ENCODE data around the gene CGRRF1. TPM values are rescaled to one million over a fixed set of nuclear protein-coding genes. Genes with fewer than 3 reads are reported as not detected.

CGRRF1 gene
- polyA plus RNA-seq, 3 donors: 28.0 to 37.4 (median 30.0) TPM

DNA sequence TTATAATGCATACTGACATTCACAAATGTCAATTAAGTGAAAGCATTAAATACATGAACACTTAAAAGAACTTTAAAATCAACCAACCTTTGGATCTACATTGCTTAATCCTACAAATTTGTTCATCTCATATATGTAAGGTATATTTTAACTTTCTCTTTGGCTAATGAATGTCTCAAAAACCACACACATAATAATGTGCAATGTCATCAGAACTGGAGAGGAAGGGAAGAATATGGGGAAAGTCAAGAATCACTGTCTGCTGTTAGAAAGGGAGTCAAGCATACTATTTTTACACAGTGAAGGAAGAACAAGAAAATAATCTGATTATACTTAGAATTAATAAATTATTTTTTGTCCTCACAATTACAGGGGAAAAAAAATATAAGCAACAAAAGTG is 25.9 kb upstream of the CGRRF1 start:
- DNase-seq (ENCODE audit: extremely low read depth in 1 of 11, low read depth in 9 of 11, low spot score in 4 of 11): no peak

DNA sequence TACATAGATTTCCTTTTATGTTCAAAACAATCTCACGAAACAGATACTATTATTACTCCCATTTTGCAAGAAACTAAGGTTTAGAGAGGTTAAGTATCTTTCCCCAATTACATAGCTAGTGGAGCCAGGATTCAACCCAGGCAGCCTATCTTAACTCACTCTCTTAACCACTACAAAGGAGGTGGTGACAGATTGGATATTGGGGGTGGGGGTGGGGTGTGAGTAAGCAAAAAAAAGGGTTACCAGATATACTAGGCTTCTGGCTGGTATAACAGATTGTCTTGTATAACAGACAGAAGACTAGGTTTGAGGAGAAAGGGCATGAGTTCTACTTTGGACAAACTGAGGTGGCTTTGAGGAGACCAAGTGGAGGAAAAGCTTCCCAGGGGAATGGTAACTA is 23.0 kb upstream of the CGRRF1 start:
- no peak for DNase-seq (ENCODE audit: extremely low read depth in 1 of 11, low read depth in 9 of 11, low spot score in 4 of 11)

DNA sequence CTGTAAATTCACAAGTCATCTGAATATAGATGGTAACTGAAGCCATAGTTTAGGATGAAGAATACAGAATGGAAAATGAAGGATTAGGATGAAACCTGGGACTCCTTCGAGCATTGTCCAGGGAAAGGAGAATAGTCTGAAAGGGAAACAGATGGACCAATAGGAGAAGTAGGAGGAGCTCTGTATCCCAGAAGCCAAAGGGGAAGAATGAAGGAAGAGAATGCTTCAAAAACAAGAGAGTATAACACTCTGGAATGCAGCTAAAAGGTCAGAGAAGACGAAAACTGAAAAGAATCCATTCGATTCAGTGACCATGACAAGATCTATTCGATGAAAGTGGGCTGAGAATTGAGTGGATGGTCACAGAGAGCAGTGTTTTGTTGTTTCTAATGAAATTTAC is 21.9 kb upstream of the CGRRF1 start:
- no peak for DNase-seq (ENCODE audit: extremely low read depth in 1 of 11, low read depth in 9 of 11, low spot score in 4 of 11)

DNA sequence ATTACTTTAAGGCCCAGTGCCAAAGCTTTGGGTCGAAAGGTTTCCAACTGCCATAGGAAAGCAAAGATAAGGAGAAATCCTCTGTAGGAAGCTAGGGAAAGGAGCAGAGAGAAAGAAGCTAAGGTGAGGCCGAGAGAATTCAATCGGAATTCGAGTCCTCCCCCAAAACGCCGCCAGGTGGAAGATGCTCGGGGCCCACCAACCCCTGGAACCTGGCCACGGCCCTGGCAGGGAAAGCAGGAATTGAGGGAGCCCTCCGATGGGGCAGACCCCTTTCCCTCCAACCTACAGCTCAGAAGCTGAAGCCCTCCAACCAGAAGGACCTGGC is 21.4 kb upstream of the CGRRF1 start:
- DNase-seq (ENCODE audit: extremely low read depth in 1 of 11, low read depth in 9 of 11, low spot score in 4 of 11): peak in 1 of 11 donors; percentile 18

DNA sequence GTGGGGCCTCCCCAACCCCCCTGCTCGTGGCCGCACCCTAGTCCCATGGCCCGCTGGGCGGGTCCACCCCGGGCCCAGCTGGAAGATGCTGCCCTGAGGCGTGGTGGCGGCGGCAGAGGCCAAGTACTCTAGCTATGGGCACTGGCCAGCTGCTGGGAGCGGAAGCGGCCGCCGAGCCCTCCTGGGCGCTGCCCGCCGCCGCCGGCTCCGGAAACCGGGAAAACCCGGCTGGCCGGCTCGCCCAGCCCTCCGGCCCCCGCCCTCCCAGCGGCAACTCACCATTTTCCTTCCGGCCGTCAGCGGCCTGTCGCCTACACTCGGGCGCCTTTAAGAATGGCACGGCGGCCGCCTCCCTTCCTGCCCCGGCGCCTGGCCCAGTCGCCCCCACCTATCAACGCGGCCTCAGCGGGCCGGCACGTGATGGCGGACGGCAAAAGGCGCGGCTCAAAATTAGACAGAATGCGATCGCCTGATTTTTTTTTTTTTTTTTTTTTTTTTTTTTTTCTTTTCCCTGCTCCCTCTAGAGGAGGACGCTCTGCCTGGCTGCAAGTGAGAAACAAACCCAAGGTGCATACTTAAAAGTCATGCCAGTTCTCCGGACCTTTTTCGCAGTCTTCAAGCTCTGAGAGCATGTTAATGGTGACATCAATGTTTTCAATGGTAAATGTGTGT is 20.9 kb upstream of the CGRRF1 start, which contains the start of gene GMFB:
TSS of gene GMFB (minus strand) at position 335 of the 672 bp plus-strand sequence. CDS start at position 282, 53 bp downstream.
- DNase-seq (ENCODE audit: extremely low read depth in 1 of 11, low read depth in 9 of 11, low spot score in 4 of 11): peak; percentile 72 to 90 (median 85)

DNA sequence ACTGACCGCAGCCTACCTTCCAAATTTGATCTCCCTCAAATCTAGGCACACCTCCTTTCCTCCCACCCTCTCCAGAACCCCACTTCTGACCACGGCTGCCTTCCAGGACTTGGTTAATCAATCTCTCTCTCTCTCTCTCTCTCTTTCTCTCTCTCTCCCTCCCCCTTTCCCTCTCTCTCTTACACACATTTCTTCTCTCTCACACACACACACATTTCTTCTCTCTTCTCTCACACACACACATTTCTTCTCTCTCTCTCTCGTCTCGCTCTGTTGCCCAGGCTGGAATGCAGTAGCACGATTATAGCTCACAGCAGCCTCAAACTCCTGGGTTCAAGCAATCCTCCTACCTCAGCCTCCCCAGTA is 20.4 kb upstream of the CGRRF1 start:
- no peak for DNase-seq (ENCODE audit: extremely low read depth in 1 of 11, low read depth in 9 of 11, low spot score in 4 of 11)

DNA sequence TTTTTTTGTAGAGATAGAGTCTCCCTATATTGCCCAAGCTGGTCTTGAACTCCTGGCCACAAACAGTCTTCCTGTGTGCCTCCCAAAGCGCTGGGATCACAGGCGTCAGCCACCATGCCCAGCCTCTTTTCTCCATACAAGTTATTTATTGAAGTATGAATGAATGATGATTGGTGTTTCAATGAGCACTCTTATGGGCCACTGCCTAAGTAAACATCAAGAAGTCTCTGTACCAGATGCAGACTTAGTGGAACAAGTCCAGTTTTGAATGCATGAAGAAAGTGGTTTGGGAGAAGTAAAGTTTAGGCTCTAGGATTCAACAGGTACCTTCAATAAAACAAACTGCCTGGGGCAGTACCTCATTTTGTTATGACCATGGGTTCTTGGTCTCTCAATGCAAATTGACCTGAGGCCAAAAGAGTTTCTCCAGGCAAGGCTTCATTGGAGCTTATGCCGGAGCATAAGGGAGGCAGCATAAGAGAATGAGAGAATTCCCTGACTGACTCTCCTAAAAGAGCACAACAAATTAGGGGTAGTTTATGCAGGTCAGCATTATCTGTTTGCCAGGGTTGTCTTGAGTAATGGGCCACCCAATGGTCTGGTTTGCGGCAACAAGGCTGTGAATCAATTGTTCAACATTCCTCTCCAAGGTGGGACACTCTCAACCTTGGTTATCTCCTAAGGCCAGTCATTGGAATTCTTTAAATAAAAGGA is 19.8 kb upstream of the CGRRF1 start:
- no peak for DNase-seq (ENCODE audit: extremely low read depth in 1 of 11, low read depth in 9 of 11, low spot score in 4 of 11)

DNA sequence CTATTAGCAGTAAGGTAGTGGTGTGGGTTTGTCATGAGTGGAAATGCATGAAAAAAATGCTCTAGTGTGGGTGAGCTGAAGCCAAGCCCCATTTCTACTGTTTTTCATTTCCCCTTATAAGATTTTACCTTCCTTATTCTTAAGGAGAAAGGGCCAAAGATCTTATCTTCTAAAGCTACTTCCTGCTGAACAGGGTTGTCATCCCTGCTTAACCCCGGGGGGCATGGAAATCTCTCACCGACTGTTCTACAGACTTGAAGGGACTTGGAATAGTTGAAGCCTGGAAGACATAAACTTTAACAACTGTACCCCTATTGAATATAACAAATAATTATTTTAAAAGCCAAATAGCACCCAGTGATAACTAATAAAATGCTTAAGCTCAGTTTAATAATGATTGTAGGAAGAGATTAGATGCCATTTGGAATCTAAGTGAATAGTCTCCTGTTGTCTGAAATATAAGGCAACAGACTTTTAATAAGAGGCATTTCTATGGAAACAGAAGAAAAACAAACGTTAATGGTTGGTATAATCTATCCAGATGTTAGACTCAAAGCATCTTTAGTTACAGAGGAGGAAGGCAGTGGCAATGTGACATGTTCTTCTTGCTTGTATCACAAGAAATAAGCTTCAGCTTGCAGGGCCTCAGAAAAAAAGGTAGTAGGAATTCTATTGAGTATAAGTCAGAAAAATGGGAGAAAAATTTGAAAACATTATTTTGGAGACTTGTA is 19.1 kb upstream of the CGRRF1 start:
- no peak for DNase-seq (ENCODE audit: extremely low read depth in 1 of 11, low read depth in 9 of 11, low spot score in 4 of 11)

DNA sequence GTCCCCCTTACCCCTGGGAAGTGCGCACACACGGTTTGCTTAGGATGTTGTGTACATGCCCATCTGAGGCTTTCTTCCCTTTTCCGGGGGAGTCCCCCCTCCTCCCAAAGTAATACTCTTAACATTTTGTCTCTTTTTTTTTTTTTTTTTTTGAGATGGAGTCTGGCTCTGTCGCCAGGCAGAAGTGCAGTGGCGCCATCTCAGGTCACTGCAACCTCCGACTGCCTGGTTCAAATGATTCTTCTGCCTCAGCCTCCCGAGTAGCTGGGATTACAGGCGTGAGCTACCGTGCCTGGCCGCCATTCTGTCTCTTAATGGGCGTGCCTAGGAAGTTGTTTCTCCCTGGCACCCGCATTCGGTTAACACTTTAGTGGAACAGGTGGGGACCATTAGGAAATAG is 16.4 kb upstream of the CGRRF1 start:
- DNase-seq (ENCODE audit: extremely low read depth in 1 of 11, low read depth in 9 of 11, low spot score in 4 of 11): no peak

DNA sequence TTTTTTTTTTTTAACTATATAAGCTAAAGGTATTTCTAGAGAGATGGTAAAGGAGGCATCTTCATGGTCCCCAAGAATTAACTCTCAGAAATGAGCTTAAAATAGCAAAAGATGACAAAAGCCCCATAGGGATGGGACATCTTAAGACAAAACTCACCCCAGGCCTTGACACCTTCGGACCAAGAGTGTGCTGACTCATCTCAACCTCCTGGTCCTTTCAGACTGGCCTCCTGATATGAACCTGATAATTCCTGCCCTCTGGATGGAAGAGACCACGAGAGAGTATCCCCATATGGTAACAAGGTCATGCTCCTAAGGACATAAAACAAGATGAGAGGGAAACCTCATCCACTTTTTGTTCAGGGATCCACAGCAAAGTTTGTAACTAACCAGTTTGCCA is 12.5 kb upstream of the CGRRF1 start:
- DNase-seq (ENCODE audit: extremely low read depth in 1 of 11, low read depth in 9 of 11, low spot score in 4 of 11): no peak

DNA sequence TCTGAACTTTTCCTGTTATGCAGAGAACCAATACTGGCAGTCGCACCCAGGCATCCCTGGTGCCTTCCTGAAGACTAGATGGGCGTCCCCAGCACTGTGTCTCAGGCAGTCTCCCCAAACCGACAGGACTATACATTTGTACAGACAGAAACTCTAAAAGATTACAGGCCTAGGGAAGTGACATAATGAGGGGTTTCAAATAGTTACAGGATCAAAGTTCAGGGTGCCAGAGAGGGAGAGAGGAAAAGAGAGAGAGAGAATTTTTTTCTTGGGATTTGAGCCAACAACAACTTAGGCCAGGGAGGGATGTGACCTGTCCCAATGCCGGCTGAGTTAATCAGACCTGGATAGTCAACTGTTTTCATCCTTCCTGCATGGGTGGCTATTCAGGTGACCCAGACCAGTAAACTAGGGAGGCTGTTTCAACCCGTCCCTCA is 11.6 kb upstream of the CGRRF1 start:
- no peak for DNase-seq (ENCODE audit: extremely low read depth in 1 of 11, low read depth in 9 of 11, low spot score in 4 of 11)

DNA sequence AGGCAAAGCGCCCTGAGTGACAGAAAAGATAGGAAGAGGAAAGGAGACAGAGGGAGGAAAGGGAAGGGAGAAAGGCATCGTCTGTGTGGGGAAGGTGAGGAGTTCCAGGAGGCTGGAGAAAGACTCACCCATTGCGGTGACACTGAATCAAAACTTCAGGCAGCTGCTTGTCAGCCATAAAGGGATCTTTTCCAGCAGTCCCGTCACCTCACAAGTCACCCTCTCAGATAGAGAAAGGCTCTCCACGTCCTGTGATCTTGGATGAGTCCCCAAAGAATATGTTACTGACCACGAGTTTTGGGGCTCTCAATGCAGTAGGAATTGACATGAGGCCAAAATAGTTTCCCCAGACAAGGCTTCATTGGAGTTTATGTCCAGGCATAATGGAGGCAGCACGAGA is 11.1 kb upstream of the CGRRF1 start:
- no peak for DNase-seq (ENCODE audit: extremely low read depth in 1 of 11, low read depth in 9 of 11, low spot score in 4 of 11)

DNA sequence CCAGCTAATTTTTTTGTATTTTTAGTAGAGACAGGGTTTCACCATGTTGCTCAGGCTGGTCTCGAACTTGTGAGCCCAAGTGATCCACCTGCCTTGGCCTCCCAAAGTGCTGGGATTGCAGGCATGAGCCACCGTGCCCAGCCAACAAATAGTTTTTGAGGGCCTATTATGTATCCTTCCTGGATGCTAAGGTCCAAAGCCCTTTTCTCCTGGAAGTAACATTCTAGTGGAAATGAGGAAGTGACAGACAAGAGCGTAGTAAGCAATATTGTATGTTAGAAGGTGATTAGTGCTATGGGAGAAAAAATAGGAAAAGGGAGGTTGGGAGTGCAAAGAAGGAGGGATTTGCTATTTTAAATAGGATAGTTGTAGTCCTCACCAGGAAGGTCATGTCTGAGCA is 9.0 kb upstream of the CGRRF1 start:
- DNase-seq (ENCODE audit: extremely low read depth in 1 of 11, low read depth in 9 of 11, low spot score in 4 of 11): no peak

DNA sequence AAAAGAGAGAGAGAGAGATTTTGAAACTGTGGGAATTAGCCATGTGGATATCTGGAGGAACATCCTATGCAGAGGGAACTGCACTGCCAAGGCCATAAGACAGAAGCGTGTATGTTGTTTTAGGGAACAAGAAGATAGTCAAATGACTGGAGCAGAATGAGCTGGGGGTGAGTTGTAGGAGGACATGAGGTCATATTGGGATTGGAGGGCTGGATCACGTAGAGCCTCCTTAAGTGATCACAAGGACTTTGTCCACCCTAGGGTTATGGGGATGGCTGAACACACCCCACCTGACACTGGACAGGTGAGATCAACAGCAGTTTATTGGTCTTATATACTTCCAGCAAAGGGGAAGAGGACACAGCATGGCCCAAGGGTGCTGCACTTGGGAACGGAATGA is 8.2 kb upstream of the CGRRF1 start:
- DNase-seq (ENCODE audit: extremely low read depth in 1 of 11, low read depth in 9 of 11, low spot score in 4 of 11): no peak

DNA sequence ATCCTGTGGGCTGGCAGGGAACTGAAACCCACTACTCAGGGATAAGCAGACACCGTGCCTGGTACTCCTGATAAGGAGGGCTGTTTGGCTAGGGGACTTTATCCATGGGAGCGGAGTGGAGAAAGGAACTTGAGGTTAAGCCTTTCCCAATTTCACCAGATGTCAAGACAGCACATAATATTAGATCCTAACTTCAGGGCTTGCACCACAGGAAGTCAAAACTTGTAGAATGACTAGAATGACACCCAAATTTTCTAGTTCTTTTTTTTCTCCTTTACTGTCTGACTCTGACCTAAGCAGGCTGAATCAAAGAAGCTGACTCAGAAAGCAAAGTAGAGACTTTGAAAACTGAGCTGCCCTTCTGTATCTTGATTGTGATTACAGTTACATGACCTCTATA is 7.1 kb upstream of the CGRRF1 start:
- DNase-seq (ENCODE audit: extremely low read depth in 1 of 11, low read depth in 9 of 11, low spot score in 4 of 11): no peak

DNA sequence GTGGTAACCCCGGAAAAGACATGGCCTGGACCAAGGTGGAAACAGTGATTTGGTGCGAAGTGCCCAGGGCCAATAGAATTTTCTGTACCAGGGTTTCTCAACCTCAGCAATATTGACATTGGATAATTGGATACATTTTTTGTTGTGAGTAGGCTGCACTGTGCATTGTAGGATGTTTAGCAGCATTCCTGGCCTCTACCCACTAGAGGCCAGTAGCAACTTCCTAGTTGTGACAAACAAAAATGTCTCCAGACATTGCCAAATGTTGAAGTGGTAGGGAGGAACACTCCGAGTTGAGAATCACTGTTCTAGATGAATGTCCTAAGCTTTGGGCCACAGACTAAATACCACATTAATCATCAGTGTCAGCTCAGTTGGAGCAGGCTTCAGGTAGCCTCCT is 6.2 kb upstream of the CGRRF1 start:
- DNase-seq (ENCODE audit: extremely low read depth in 1 of 11, low read depth in 9 of 11, low spot score in 4 of 11): no peak

DNA sequence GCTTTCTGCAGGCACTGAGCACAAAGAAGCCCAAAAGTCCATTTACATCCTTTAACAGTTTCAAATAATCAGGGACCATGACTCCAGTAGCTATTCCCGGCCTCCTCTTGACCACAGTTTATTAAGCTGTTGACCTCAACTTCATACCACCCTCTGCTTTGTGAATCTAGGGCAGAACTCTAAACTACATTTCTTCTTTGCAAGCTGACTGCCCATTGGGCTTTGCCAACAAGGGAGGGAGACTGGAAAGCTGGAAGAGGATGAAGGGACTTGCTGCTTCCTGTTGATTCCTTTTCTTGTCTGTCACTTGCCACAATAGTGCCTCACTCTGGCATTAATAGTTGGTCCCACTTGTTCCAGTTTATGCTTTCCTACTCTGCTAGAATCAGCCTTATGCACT is 2.7 kb downstream of the CGRRF1 start:
- no peak for DNase-seq (ENCODE audit: extremely low read depth in 1 of 11, low read depth in 9 of 11, low spot score in 4 of 11)

DNA sequence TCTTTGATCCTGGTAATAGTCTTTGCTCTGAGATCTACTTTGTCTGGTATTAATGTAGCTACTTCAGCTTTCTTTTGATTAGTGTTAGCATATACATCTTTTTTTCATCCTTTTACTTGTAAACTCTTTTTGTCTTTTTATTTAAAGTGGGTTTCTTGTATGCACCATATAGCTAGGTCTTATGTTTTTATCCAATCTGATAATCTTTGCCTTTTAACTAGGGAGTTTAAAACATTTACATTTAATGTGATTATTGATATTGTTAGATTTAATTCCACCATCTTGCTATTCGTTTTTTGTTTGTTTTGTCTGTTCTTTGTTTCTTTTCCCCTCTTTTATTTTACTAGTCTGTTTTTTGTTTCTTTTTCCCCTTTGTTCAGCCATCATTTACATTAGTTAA is 6.0 kb downstream of the CGRRF1 start:
- no peak for DNase-seq (ENCODE audit: extremely low read depth in 1 of 11, low read depth in 9 of 11, low spot score in 4 of 11)

DNA sequence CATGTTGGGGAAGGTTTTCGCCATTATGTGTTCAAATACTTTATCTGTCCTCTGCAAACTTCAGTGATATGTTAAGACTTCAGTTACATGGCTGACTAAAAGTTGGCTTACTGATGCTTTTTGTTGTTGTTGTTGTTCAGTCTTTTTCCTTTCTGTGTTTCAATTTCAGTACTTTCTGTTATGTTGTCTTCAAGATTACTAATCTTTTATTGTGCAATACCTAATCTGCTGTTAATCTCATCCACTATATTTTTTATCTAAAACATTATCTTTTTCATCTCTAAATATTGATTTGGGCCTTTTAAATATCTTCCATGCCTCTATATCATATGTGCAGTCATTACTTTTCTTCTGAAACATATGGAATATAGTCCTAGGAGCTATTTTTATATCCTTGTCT is 7.0 kb downstream of the CGRRF1 start:
- no peak for DNase-seq (ENCODE audit: extremely low read depth in 1 of 11, low read depth in 9 of 11, low spot score in 4 of 11)

DNA sequence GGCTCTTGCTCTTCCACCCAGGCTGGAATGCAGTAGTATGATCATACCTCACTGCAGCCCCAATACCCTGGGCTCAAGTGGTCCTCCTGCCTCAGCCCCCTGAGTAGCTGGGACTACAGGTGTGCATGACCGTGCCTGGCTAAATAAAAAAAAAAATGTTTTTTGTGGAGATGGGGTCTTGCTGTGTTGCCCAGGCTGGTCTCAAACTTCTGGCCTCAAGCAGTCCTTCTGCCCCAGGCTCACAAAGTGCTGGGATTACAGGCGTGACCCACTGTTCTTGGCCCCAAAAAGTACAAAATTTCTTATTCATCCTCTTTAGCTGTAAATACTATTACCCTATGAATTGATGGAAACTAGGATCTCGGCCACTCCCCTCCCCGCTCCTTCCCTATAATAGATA is 14.7 kb downstream of the CGRRF1 start:
- no peak for DNase-seq (ENCODE audit: extremely low read depth in 1 of 11, low read depth in 9 of 11, low spot score in 4 of 11)
